Measurements from ENCODE around the gene LARGE1.

LARGE1 gene

DNA sequence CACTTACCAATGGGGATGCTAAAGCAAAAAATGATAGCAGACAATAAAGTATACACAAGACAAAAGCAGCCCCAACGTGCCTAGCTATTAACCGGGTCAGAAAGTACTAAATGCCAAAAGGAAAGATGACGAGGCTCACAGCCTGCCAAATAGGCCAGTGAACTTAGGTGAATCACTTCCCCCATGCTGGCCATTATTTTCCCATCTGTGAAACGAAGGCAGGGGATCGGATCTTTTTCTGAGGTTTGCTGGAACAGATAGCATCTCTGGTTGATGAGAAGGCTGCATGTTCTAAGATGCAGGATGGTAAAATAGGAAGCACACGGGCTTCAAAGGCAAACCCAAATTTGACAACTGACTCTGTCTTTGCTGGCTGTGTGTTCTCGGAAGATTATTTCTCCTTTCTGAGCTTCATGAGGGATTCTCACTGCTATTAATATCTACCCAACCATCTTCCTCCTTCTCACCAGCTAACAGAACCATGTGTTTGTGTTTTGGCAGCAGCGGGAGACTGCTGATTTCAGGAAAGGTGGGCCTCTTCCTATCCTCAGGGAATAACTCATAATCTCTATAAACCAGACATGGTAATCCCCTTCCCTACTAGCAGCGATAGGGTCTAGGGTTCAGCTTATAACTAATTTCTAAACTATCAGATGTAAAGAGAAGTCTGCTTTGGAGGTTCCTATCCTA is 390.7 kb downstream of the LARGE1 start:
- no peak for TF ChIP-seq POLR2A (IDR thresholded peaks at IDR 0.05; ENCODE audit: low read depth, low read length)
- FAIRE-seq = peak; percentile 88
- peak; percentile 36 for DNase-seq (ENCODE audit: insufficient read length, low spot score)

GRCh38 chr22:33528183-33528582 is 392.1 kb downstream of the LARGE1 start:
- DNase-seq (ENCODE audit: insufficient read length, low spot score) = no peak
- no peak for TF ChIP-seq POLR2A (IDR thresholded peaks at IDR 0.05; ENCODE audit: low read depth, low read length)
- no peak for FAIRE-seq

DNA sequence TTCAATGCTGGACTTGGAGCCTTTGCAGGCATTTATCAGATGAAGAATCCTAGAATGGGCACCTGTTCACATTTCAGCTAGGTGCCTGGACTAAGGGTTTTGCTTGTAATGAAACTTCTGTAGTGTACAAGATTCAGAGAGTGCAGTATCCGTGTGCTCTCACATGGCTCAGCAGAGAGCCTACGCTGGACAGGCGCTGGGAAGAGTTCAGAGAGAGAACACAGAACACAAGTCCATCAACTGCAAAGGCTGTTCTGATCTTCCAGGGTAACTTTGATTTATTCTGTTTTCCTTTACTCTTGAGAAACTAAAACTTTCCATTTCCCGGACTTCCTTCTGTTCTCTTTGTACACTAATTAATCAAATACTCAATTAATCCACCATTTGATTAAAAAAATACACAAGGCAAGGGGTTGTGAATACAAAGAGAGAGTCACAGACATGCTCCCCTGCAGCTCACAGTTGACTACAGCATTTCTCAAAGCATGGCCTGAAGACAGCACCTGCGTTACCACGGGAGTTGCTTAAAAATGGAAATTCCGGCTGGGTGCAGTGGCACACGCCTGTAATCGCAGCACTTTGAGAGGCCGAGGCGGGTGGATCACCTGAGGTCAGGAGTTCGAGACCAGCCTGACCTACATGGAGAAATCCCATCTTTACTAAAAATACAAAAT is 393.7 kb downstream of the LARGE1 start:
- no peak for TF ChIP-seq POLR2A (IDR thresholded peaks at IDR 0.05; ENCODE audit: low read depth, low read length)
- FAIRE-seq = no peak
- DNase-seq (ENCODE audit: insufficient read length, low spot score) = no peak

DNA sequence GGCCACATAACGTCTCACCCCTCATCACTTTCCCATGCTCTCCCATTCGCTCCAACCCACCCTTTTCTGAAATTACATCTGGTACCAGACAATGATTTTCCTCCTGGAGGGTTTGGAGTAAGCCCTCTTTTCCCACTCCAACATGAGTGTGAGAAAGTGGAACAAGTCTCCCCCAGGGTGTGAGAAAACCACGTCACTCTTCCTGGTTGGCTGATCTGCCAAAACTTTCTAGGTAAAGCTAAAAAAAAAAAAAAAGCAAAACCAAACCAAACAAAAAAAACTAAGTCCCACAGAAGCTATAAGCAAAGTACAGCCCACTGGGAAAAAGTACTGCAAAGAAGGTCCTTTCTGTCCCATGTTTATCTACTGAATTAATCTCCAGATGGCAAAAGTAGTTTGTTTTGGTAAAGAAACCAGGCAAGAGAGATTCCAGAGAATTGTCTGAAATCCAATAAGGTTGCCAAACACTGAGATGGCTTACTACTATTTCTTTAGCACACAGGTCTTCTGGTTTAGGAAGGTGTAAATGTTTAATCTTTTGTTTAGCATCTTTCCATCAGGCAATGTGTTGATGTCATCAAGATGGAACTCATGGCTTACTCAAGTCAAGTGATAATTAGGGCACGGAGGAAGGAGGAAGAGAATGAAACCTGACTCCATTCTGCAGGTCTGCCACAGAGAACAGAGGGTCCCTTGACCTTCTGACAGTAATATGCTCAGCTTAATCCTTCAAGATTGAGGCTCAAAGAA is 395.6 kb downstream of the LARGE1 start:
- DNase-seq (ENCODE audit: insufficient read length, low spot score) (no peak), FAIRE-seq (no peak)
- TF ChIP-seq POLR2A (IDR thresholded peaks at IDR 0.05; ENCODE audit: low read depth, low read length) = no peak

DNA sequence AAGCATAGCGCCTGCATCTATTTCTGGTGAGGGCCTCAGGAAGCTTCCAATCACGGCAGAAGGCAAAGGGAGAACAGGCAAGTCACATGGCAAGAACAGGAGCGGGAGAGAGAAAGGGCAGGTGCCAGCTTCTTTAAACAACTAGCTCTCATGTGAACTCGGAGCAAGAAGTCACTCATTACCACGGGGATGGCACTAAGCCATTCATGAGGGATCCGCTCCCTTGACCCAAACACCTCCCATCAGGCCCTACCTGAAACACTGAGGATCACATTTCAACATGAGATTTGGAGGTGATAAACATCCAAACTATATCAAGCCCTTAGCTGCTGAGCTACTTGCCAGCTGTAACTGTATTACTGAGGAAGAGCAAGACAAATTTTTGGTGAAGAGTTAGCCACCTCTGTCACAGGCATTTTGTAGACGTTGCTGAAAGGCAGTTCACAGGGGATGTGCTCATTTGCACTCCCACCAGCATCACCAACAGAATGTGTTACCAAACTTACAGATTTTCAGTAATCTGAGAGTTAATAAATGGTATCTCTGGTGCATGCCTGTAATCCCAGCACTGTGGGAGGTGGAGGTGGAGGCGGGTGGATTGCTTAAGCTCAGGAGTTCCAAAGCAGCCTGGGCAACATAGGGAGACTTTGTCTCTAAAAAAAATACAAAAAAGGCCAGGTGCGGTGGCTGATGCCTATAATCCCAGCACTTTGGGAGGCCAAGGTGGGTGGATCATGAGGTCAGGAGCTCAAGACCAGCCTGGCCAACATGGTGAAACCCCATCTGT is 398.2 kb downstream of the LARGE1 start:
- DNase-seq (ENCODE audit: insufficient read length, low spot score) (no peak), FAIRE-seq (no peak)
- TF ChIP-seq POLR2A (IDR thresholded peaks at IDR 0.05; ENCODE audit: low read depth, low read length) = no peak

GRCh38 chr22:33520904-33521780 is 399.1 kb downstream of the LARGE1 start:
- no peak for TF ChIP-seq POLR2A (IDR thresholded peaks at IDR 0.05; ENCODE audit: low read depth, low read length)
- DNase-seq (ENCODE audit: insufficient read length, low spot score) (no peak), FAIRE-seq (no peak)

DNA sequence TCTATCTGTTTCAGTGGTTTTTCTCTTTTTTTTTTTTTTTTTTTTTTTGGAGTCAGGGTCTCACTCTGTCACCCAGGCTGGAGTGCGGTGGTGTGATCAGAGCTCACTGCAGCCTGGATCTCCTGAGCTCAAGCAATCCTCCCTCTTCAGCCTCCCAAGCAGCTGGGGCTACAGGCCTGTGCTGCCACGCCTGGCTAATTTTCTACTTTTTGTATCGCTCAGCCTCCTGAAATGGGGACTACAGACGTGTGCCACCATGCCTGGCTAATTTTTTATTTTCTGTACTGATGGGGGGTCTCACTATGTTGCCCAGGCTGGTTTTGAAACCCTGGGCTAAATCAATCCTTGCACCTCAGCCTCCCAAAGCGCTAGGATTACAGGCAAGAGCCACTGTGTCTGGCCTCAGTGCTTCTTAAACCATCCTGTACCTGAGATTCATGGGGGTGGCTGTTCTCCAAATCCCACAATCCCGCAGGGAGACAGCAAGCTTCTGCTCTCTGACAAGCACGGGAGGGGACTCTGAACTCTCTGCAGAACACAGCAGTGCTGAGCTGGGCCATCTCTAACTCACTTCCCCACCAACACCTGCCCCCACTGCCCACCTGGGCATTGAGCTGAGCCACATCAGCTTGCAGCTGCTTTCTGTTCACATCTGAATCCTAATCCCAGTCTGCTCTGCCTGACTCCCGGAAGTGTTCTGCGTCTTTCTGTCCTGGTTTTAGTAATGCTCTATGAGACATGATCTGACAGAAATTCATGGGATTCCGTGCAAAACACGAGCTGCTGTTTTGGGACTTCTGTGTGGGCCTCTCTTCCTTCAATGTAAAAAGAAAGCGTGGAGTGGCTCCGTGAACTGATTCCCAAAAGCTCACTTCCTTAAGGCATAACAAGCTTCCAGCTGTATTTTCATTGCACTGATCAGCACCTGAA is 400.0 kb downstream of the LARGE1 start:
- TF ChIP-seq POLR2A (IDR thresholded peaks at IDR 0.05; ENCODE audit: low read depth, low read length) = no peak
- DNase-seq (ENCODE audit: insufficient read length, low spot score) (no peak), FAIRE-seq (no peak)

GRCh38 chr22:33519071-33519973 is 401.0 kb downstream of the LARGE1 start:
- no peak for TF ChIP-seq POLR2A (IDR thresholded peaks at IDR 0.05; ENCODE audit: low read depth, low read length)
- peak; percentile 16 for DNase-seq (ENCODE audit: insufficient read length, low spot score)
- no peak for FAIRE-seq

GRCh38 chr22:33518405-33518804 is 401.9 kb downstream of the LARGE1 start:
- no peak for TF ChIP-seq POLR2A (IDR thresholded peaks at IDR 0.05; ENCODE audit: low read depth, low read length)
- FAIRE-seq (no peak), DNase-seq (ENCODE audit: insufficient read length, low spot score) (no peak)

DNA sequence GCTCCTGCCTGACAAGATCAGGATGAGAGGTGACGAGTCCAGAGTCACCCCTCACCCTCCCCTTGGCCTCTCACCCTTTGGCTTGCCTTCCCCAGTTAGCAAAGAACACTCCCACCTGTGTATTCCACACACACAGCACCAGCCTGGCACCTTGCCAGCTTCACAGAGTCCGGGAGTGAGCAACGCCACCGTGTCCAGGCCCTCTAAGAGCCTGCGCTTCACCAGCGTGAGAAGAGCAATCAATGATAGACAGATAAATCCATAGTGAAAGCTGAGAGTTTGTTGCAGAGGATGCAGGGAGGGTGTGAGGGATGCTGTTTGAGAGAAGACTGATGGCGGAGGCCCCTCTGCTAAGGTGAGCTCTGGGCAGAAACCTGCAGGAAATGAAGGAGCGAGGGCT is 404.5 kb downstream of the LARGE1 start:
- TF ChIP-seq POLR2A (IDR thresholded peaks at IDR 0.05; ENCODE audit: low read depth, low read length) = no peak
- FAIRE-seq (no peak), DNase-seq (ENCODE audit: insufficient read length, low spot score) (no peak)
